NCI-H82 (cell line): ENCODE results near the gene CCDC63.

Source experiments
- DNase-seq: peaks from one replicate; lab custom pipeline; 2025; lab: John Stamatoyannopoulos, UW

Gene CCDC63

DNA sequence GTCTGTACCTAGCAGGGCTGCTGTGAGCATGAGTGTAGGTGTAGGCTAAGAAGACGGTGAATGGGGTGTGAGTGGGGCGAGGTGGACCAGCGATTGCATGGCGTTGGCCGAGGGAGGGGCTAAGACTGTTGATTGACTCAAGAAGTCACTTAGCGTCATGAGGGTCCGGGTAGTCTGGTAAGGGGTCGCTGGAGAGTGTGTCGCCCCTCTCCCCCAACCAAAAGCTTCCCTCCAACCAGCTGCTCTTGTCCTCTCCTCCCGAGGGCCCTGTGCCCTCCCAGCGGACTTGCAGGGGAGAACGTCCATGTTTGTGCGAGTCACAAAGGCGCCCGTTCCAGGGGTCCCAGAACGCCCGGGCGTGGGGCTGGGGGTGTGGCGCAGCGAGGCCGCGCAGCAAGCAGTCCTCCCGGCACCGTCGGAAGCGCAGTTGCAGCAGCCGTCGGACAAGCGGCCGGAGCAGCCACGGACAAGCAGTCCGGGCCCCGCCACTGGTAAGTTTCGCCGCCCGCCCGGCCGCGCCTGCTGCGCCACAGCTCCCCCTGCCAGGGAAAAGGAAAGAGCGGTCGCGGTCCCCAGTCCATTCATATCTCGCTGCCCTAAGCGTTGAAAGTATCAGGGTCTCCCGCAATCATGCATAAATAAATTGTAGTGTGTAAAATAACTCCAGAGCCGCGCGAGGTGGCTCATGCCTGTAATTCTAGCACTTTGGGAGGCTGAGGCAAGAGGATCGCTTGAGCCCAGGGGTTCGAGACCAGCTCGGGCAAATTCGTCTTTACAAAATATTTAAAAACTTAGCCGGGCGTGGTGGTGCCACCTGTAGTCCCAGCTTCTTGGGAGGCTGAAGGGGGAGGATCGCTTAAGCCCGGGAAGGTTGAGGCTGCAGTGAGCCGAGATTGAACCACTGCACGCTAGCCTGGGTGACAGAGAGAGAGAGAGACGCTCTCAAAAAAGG, at the start of gene CCDC63:
CCDC63 (plus strand) TSS at position 373 of the 952 bp plus-strand sequence. CDS start 5,968 bp downstream, outside the sequence.
- DNase-seq = peak; percentile 78

DNA sequence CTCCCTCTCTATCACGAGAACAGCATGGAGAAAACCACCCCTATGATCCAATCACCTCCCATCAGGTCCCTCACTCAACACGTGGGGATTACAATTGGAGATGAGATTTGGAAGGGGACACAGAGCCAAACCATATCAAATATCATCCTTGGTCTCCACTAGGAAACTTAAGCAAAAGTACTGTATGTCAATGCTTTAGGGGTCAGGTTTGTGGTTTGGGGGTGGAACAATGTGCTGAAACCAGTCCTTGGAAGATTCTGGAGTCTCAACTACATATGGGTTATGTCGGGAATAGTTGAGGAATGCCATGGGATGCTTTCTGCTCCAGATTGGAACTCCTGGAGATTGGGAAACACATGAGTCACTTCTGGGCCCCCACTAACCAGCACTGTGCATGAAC, 48.3 kb upstream of the CCDC63 start:
- peak; percentile 47 for DNase-seq

DNA sequence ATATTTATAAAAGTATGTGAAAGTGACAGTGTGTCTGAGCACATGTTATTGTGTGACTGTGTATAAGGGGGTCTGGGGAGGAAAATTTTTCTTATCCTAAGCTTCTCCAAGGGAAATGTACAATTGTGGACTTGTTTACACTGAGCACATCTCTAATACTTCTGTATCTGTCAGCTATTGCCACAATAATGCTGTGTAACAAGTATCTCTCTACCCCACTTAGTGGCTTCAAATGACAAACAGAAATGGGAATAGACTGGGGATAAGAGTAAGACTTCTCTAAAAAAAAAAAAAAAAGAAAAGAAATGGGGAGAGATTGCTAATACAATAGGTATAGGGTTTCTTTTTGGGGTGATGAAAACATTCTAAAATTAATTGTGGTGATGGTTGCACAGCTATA, 44.3 kb upstream of the CCDC63 start:
- DNase-seq = no peak

DNA sequence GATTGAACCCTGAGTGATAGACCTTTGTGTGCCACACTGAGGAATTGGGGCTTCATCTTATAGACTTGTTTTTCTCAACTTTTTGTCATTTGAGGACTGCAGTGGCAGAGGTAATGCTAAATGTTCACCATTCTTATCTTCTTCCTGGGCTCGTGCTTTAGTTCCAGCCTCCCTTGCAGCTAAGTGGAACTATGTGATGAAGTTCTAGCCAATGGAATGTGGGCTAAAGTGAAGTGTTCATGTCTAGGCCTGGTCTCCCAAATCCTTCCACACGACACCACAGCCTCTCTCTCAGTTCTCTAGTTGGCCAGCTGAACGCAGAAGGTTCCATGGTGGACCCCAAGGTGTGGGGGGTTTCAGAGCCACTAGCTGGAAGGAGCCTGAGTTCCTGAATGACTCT, 42.4 kb upstream of the CCDC63 start:
- no peak for DNase-seq

DNA sequence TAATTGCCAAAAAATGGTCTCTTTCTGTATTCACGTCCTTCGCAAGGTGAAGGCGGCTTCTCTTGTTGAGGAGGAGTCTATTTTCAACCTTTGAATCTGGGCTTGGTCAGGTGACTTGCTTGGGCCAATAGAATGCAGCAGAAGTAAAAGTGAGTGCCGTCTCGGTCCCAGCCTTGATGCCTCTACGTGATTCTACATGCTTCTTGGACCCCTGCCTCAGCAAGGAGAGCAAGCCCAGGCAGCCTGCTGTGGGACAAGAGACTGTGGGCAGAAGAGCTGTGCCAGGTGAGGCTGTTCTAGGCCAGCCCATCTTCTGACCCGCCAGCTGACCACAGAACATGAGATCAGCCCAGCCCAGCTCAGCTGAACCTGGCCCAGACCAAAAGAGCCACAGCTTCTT, 39.1 kb upstream of the CCDC63 start:
- no peak for DNase-seq

DNA sequence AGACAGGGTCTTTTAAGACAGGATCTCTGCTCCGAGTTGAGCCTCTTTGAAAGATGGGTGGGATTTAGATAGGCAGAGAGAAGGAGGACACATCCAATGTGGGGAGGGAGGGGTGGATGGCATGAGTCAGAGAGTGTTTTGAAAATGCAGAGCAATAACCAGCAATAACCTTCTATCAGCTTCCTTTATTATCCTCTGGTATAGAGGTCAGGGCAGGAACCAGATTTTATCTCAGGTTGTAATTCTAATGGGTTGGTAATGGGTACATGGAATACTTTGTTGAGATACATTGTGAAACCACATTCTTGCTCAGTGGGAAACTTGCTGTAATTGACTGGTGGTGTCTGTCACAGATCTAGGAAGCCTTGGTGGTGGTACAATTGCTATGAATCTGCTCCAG, 37.6 kb upstream of the CCDC63 start:
- no peak for DNase-seq

DNA sequence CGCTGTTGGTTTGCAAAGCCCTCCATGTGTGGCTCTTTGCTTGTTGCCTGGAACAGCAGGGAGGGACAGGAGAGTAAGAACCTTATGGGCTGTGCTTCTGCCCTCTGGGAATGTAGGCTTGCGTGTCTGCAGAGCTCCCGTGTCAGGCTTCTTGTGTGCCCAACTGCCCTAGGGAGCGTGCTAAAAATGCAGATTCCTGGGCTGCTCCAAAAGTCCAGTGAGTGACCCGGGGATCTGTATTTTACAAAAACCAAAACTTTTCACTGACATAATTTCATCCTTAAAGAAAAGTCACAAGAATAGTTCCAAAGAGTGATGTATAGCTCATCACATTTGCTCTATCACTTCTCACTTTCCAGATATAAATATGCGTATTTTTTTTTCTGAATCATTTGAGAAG, 34.8 kb upstream of the CCDC63 start:
- DNase-seq = no peak

DNA sequence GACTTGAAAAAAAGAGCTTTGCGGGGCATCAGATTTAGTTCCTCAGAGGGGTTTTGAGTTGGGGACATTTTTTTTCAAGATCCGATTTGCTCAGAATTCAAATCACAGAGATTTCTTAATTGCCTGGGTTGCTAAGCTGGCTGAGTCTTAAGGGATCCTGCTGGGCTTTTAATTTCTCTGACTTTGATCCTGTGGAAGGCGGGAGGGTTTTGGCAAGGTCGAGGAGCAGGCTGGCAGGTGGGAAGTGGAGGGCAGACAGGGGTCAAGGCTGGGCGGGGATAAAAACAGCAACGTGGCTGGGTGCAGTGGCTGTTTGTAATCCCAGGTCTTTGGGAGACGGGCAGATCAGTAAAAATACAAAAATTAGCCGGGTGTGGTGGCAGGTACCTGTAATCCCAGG, 33.5 kb upstream of the CCDC63 start:
- peak; percentile 93 for DNase-seq

DNA sequence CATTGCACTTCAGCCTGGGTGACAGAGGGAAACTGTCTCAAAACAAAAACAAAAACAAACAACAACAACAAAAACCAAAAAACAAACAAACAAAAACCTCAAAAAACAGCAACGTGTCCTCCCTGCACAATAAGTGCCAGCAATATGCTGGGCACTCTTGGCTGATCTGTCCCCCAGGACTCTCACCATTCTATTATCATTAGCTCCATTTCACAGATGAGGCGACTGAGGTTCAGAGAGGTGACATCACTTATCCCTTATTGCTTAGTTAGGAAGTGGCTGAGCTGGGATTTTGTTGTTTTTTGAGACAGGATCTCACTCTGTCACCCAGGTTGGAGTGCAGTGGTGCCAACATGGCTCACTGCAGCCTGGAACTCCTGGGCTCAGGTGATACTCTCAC, 33.0 kb upstream of the CCDC63 start:
- DNase-seq = no peak

DNA sequence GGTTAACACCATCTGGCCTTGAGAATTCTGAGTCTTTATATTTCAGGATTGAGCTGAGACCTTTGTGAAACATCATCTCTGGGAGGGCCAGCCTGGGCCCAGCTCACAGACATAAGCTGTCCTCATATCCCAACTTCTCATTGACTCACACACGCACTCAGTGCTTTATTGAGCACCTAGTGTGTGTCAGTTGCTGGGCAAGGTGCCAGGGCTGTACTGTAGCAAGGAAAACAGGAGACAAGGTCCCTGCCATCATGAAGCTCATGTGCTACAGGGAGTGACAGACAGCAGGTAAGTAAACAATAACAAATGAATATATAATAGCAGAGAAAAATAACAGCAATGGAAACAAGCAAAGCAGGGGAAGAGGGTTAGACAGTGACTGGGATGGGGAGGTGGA, 30.5 kb upstream of the CCDC63 start:
- no peak for DNase-seq

DNA sequence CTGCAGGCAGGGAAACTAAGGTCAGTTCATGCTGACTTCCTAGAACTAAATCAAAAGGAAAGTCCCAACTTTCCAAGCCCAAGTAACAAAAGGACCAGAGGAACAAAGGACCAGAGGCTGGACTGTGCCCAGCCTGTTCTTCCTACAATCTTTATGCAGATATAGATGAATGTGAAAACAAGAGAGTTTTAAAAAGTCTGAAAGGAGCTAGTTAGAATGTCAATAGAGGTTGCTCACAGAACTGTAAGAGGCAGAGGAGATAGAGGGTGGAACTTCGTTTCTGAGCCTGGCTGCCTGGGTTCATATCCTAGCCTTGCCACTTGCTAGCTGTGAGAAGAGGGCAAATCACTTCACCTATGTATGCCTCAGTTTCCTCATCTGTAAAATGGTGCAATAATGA, 30.0 kb upstream of the CCDC63 start:
- DNase-seq = no peak

DNA sequence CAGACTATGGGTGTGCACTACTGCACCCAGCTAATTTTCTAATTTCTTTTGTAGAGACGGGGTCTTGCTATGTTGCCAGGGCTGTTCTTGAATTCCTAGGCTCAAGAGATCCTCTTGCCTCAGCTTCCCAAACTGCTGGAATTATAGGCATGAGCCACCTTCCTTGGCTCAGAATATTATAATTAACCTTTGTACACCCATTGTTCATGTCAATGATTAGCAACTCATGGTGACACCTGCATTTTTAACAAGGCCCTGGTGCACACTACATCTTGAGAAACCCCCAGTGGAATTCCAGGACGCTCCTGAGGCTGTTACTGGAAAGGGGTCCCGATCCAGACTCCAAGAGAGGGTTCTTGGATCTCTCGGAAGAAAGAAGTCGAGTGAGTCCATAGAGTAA, 28.3 kb upstream of the CCDC63 start:
- no peak for DNase-seq

DNA sequence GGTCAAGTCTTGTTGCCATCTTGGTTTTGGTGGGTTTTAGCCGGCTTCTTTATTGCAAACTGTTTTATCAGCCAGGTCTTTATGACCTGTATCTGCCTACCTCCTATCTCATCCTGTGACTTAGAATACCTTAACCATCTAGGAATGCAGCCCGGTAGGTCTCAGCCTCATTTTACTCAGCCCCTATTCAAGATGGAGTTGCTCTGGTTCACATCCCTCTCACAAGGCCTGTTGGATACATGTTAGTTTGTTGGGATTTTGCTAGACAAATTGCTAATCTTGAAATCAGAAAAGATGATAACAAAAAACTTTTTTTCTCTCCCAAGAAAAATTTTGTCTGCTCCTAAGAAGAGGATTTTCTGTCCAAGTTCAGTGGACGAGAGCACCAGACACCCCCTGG, 27.6 kb upstream of the CCDC63 start:
- DNase-seq = no peak

DNA sequence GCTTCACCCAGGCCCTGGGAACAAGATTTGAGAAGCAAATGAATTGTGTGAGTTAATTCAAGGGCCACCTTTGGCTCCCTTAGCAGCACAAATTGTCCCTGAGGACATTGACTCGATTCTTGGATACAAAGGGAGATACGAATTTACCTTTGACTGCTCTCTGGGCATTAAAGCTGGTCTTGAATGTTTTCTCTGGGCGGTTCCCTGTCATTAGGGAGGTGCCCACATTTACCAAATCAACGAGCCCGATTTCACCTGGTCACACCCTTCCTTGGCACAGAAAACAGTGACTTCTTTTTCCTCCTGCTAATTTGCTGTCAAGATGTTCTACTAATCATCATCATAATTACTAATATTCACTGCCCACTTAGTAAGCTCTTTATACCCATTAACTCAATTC, 27.1 kb upstream of the CCDC63 start:
- DNase-seq = no peak

DNA sequence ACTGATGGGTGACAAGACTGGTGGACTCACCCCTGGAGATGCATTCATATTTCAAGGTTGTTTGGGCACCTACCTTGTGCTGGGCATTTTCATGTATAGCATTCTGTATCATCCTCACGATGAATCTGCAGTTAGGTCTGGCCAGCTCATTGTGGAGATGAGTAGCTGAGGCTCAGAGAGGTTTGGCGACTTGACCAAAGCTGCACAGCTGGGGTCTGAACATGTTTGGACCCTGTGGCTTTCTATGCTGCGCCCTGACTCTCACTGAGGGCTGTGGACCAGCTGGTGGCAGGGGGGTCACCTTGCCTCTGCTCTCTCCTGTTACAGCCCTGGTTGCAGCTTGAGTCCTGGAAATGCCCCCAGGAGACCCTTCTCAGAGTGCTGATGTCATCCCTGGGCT, 24.9 kb upstream of the CCDC63 start:
- DNase-seq = no peak

DNA sequence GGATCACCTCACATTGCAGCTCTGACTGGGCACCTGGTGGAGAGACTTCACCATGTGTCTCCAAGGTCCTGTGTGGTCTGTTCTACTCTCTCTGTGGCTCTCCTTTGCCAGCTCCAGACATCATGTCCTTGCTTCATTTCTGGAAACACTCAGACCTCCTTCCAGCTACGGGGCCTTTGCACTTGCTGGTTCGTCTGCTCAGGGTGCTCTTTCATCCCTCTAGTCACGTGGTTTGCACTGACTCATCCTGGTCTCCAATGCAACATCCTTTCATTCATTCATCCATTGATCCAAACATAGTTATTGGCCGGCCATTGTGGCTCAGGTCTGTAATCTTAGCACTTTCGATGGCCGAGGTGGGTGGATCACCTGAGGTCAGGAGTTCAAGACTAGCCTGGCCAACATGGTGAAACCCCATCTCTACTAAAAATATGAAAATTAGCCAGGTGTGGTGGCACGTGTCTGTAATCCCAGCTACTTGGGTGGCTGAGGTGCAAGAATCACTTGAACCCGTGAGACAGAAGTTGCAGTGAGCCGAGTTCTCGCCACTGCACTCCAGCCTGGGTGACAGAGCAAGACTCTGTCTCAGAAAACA, 23.9 kb upstream of the CCDC63 start:
- DNase-seq = no peak

DNA sequence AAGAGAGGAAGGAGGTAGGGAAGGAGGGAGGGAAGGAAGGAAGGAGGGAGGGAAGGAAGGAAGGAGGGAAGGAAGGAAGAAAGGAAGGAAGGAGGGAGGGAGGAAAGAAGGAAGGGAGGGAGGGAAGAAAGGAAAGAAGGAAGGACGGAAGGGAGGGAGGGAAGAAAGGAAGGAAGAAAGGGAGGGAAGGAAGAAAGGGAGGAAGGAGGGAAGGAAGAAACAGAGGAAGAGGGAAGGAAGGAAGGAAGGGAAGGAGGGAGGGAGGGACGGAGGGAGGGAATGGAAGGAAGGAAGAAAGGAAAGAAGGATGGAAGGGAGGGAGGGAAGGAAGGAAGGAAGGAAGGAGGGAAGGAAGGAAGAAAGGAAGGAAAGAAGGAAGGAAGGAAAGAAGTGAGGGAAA, 22.4 kb upstream of the CCDC63 start:
- no peak for DNase-seq

DNA sequence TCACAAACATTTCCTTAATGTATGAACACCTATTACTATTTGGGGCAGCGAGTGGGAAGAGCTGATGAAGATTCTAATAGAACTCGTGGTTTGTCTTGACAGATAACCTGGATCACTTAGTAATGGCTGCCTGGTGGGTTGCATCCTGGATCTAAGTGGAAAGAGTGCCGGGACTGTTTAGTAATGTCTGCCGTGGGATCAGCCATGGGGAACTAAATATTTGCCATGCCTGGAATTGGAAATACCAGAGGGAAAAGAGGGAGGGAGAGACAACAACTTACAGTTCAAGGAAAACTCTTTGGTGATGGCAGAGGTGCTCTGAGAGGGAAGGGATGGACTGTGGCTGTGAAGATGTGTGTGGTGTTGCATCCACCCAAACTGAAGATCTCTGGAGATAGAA, 21.3 kb upstream of the CCDC63 start:
- no peak for DNase-seq

DNA sequence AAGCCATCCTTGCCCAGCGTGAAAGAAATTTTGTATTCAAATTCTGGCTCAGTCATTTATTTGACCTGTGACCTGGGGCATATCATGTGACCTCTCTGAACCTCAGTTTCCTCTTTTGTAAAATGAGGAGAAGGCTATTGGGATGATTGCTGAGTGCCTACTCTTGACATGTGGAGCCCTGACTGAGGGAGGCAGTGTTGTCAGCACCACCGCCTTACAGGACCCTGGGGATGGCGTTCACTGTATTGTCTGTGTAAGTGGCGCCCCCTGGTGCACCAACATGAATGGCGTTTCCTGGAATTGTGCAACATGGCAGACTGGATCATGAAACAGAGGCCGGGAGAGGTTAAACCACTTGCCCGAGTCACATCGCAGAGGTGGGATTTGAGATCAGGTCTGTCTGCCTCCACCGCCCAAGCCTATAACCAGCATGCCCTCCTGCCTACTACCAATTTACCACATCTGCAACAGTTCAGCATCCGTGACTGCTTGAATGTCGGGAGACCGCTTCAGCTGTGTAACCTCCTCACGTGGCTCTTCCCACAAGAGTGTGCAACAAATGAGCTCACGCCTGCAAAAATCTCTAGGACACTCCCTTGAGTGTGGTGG, 20.1 kb upstream of the CCDC63 start:
- peak; percentile 93 for DNase-seq

DNA sequence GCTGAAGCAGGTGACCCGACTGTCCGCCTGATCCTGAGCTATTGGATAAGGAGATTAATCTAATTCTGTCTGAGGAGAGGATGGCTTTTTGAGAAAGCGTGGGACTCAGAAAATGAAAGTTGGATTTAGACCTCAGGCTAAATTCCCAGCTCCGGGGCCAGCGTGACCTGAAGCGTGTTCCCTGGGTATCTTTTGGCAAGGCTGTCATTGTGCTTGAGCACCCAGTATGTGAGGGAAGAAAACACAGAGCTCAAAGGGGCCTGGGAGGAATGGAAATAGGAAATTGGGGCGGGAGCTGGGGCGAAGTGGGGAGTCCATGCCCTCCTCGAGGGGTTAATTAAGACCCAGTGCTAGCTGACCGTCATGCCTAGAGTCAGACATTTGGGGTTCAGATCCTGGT, 17.5 kb upstream of the CCDC63 start:
- DNase-seq = peak; percentile 75

DNA sequence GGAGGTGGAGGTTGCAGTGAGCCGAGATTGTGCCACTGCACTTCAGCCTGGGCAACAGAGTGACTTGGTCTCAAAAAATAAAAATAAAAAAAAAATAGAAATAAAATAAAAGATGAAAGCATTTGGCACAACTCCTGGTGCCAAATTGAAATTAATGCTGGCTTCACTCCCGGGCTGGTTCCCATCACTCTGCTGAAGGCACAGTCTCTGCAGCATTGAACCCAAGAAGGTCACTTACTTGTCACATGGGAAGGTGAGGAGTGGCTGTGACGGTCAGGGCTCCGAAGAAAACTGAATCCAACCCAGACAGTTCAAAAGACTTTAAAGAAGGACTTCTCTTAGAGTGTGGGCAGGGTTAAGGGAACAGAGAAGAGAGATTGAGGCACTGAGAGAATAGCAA, 10.5 kb upstream of the CCDC63 start:
- DNase-seq = no peak

DNA sequence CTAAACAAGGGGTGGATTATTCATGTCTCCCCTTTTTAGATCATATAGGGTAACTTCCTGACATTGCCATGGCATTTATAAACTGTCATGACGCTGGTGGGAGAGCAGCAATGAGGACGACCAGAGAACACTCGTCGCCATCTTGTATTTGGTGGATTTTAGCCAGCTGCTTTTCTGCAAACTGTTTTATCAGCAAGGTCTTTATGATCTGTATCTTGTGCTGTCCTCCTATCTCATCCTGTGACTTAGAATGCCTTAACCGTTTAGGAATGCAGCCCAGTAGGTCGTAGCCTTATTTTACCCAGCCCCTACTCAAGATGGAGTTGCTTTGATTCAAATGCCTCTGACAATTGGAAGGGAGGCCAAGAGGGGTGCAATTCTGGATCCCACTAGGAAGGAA, 5.8 kb upstream of the CCDC63 start:
- DNase-seq = no peak

DNA sequence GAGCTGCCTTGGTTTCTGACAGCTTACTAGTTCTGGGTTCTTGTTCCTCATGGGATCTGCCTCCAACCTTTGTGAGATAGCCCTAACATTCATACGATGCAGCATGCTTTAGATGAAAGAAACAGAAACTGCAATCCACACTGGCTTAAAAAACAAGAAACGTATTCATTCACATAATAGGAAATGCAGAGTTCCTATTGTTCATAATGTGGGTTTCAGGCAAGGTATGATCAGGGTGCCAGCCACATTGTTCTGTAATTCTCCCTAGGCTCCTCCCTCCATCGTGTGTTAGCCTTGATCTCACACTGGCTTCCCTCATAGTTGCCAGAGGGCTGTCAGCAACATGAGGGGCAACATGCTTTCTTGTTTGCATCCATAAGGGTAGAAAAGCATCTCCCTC, 2.7 kb upstream of the CCDC63 start:
- no peak for DNase-seq
